GM18502 (cell line): ENCODE measurements around the gene SEC61A1.

ENCODE experiments used
- ATAC-seq: cut with Tn5 transposase; IDR thresholded peaks from one replicate; pipeline ENCODE4 v1.9.1; 2021; ENCODE audit warnings: mild to moderate bottlenecking; ENCODE audit not compliant: unreplicated experiment, poor library complexity

Gene SEC61A1

GRCh38 chr3:128103136-128103676 is 51.0 kb downstream of the SEC61A1 start:
- no peak for ATAC-seq

- no peak for ATAC-seq
These were observed 55.6 kb downstream of the SEC61A1 start for GRCh38 chr3:128107834-128108233.

- no peak for ATAC-seq
These were observed 58.9 kb downstream of the SEC61A1 start for GRCh38 chr3:128111147-128111546.

- ATAC-seq = peak; percentile 78
These were observed 60.2 kb downstream of the SEC61A1 start for GRCh38 chr3:128112357-128112968.

- ATAC-seq = peak; percentile 45
These were observed 61.9 kb downstream of the SEC61A1 start for GRCh38 chr3:128113817-128114794.
